Stimulated activated CD4-positive, alpha-beta T cell treated with anti-CD3 and anti-CD28 coated beads, TNF-alpha, amount 100 ng/mL, for 1 hour (primary cell): ENCODE data around the gene MYO5A.
"Not testable (repeated sequence)": the region's sequence is repeated elsewhere in the genome, so short reads cannot be mapped to it uniquely, and the experiment has no call there.

Source experiments
- DNase-seq, 3 donors: peaks; one replicate each; pipeline ENCODE4 v3.0.0-alpha.2; 2020; ENCODE audit warnings: low read depth in 3 of 3, low spot score in 1 of 3

MYO5A gene

DNA sequence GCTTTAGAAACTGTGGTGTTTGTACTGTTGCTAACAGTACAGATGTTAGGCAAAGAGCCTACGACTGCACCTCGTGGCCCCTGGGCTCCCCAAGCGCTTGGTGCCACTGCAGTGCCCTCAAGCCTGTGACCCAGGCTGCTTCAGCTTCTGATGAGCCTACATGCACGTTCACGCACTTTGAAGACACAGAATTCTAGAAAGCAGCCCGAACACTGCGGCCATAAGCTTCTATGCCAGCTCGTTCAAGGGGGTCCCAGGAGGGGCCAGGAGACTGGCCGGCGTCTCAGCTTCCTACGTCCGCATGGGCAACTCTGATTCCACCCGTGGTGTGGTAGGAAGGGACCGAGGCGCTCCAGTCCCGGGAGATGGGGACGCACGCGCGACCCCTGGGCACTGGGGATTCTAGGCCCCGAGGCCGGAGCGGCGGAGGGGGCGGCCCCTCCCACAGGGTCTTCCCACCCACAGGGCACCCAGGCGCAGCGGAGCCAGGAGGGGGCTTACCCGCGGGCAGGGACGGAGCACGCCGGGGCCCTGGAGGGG, 233.7 kb downstream of the MYO5A start:
- DNase-seq, result no peak

- no peak for DNase-seq
These were observed 235.8 kb downstream of the MYO5A start for GRCh38 chr15:52292780-52293392.

DNA sequence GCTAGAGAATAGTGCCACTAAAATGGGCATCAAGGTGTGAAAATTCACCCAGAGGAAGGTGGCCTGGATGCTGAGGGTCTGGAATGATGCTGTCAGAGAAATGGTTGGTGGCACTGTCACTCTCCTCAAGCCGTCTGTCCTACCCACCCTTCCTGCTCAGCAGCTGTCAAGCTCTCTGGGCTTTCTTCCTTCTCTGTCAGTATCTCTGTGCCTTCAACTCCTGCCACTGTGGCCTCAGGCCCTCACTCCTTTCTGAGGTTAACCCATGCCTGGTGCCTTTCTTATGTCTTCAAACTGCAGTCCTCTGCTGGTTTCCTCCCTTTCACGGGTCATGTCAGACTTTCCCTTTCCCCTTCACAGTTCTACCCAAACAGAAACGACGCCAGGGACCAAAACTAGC, 237.5 kb downstream of the MYO5A start:
- DNase-seq, result no peak

GRCh38 chr15:52290800-52291199, 237.9 kb downstream of the MYO5A start:
- DNase-seq, result no peak

DNA sequence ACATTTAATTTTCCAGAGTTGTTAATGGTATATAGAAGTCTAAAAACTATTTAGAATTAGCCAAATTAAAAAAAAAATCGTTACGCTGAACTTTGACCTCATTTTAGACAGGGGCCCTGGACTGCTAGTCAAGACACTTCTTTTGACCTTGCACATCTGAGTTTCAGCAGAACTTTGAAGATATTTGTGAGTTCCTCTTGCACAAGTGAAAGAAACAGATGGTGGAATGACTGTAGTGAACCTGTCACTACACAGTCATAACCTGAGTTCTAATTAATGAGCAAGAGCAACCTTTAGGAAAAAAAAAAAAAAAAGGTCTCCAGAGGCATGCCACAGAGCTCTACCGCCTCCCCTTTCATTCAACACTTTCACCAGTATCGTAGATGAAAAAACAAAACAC, 238.4 kb downstream of the MYO5A start:
- DNase-seq, result no peak

- DNase-seq, result no peak
These were observed 239.0 kb downstream of the MYO5A start for GRCh38 chr15:52289629-52290081.

- no peak for DNase-seq
These were observed 239.7 kb downstream of the MYO5A start for GRCh38 chr15:52288986-52289385.

GRCh38 chr15:52288051-52288942, 240.4 kb downstream of the MYO5A start:
- DNase-seq, result no peak

GRCh38 chr15:52287114-52287513, 241.6 kb downstream of the MYO5A start:
- no peak for DNase-seq

- not testable (repeated sequence) for DNase-seq
These were observed 242.7 kb downstream of the MYO5A start for GRCh38 chr15:52285941-52286340.

DNA sequence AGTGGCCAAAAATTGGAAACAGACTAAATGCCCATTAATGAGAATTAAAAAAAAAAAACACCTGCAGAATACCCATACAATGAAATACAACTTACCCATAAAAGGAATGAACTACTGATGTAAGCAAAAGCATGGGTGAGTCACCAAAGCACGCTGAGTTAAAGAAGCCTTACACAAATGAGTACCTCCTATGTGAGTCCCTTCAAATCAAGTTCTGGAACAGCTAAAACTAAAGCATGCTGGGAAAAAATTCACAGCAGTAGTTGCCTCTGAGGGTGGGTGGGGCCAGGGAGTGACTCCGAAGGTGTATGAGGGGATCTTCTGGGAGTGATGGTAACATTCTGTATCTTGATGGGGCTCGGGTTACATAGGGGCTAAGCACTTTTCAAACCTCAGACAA, 244.5 kb downstream of the MYO5A start:
- no peak for DNase-seq

DNA sequence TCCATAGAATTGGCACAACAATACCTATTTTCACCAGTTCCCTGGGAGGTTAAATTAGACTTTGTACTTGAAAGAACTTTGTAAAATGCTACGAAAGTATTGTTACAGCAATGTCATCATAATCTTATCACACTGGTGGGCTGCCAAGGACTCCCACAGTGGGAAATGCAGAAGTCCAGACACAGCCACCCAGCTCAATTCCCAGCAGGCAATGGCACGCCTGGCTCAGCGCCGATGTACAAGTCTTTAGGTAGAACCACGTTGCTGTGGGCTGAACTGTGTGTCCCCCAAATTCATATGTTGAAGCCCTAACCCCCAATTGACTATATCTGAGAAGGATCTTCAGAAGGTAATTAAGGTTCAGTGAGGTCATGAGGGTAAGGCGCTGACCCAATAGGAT, 245.4 kb downstream of the MYO5A start:
- no peak for DNase-seq

DNA sequence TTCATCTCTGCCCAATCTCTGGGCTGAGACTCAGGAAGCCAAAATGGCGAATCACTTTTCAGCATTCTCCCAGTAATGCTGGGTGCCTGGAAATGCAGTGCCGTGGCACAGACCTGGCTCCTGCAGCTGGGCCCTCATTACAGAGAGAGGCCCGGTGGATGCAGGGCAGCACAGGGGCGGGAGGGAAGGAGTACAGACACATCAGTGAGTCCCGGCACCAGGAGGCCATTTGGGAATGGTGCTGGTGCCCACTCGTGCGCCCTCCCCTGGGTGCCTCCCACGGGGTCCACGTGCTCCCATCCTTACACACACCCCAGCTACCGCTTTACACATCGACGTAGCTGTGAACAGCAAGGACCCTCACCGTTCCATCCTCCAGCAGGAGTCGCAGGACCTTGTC, 246.3 kb downstream of the MYO5A start:
- no peak for DNase-seq

- no peak for DNase-seq
These were observed 247.3 kb downstream of the MYO5A start for GRCh38 chr15:52281085-52282035.

DNA sequence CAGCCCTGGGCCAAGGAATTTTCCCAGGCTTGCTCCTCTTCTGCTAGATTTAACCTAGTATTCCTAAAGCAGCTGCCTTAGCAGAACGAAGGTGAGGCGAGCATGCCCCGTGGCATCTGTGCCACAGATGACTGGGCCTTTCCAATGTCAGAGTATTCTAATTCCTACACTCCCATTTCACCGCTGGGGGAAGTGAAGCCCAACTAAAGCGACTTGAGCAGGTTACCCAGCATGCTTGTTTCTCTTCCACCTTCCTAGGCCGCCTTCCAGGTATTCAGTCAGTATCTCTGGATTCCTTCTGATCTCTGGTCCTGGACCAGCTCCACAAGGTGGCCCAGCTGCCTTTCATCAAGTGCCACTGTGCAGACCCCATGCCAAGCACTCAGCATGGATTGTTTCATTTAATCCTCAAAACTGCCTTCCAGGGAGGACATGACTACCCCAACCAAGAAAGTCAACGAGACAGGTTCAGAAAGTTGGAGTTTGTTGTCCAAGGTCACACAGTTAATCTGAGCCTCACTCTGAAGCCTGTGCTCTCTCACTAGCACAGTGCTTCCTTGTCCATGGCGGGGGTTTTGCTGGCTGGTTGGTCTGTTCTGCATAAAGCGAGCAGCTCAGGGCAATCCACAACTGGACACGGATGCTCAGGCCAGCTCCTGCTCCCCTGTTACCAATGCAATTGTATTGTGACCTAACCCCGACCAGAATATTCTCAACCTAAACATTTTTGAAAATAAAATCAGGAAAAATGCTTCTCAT, 248.2 kb downstream of the MYO5A start:
- no peak for DNase-seq

GRCh38 chr15:52278636-52279367, 249.9 kb downstream of the MYO5A start:
- no peak for DNase-seq

- no peak for DNase-seq
These were observed 250.5 kb downstream of the MYO5A start for GRCh38 chr15:52278135-52278534.

DNA sequence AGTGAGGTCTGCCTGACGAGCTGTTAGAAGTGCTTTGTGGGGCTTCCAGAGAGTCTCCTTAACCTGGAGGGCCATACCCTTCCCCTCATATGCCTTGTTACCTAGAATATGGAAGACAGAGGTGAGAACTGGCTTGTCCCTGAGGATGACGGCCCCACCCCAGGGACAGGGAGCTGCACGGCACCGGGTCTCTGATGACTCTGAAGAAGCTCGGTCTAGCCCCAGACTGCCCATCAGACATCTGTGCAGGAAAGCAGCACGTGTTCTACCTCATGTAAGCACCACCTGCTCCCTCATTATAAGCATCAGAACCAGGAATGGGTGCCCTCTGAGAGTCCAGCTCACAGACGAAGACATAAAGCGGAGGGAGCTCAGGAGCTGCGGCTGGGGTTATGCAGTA, 251.1 kb downstream of the MYO5A start:
- DNase-seq, result no peak

DNA sequence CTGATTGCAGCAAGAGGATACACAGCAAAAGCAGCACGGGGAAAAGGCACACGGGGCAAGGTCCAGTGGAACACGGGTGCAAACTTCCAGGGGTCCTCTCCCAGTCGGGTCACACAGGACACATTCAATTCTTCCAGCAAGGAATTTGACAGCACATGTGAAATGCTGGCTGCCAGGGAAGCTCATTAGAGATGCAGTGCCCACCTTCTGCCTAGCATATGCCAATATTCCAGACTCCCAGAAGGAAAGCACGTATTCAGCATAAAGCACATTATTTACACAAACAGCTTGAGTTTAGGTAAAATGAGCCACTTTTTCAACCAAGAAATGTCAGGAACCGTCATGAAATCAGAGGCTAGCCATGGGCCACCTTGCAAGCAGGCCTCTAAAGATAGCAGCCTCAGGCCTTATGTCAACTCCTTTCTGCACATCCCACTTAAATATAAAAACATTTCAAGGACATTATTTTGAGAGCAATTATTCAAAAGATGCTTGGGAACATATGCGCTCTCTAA, 252.4 kb downstream of the MYO5A start:
- DNase-seq, result no peak
